SU-DHL-6 (cell line): ENCODE data around the gene TOMM40L.
"Not testable (repeated sequence)": the region's sequence is repeated elsewhere in the genome, so short reads cannot be mapped to it uniquely, and the experiment has no call there.

Source experiments
- H2AFZ ChIP-seq: fragments of 200-600 bp; sonication (generic); 2 replicates; pipeline ENCODE4 v1.6.1; 2014; ENCODE audit warnings: low read depth, mild to moderate bottlenecking, moderate library complexity, mixed read lengths, antibody characterized with exemption, low read length; ENCODE audit not compliant: severe bottlenecking
- H3F3A ChIP-seq: fragments of 200-600 bp; shearing (Covaris generic); 2 replicates; pipeline ENCODE4 v1.6.0; 2016; ENCODE audit warnings: antibody characterized with exemption, mild to moderate bottlenecking; ENCODE audit not compliant: insufficient read depth
- H3K27ac ChIP-seq: fragments of 200-600 bp; sonication (generic); 2 replicates; pipeline ENCODE4 v1.5.1; 2016; ENCODE audit warnings: low read depth, mild to moderate bottlenecking, low read length, moderate library complexity, mixed read lengths
- H3K27me3 ChIP-seq: fragments of 200-600 bp; sonication (generic), shearing (Covaris generic); 2 replicates; pipeline ENCODE4 v1.6.0; 2014; ENCODE audit warnings: mild to moderate bottlenecking, low read length
- H3K36me3 ChIP-seq: fragments of 200-600 bp; sonication (generic); 2 replicates; pipeline ENCODE4 v1.6.1; 2014; ENCODE audit warnings: mild to moderate bottlenecking, low read length, mixed read lengths
- H3K4me2 ChIP-seq: fragments of 300-600, 200-600 bp; shearing (Covaris generic), sonication (generic); 2 replicates; pipeline ENCODE4 v1.6.0; 2014; ENCODE audit warnings: low read length, low read depth, mild to moderate bottlenecking; ENCODE audit not compliant: poor library complexity, severe bottlenecking
- H3K4me3 ChIP-seq: fragments of 200-600 bp; sonication (generic); 2 replicates; pipeline ENCODE4 v1.5.1; 2014; ENCODE audit warnings: antibody characterized with exemption, low read length, mild to moderate bottlenecking, mixed read lengths; ENCODE audit not compliant: insufficient read depth, poor library complexity, severe bottlenecking
- H3K79me2 ChIP-seq: fragments of 200-600 bp; sonication (generic); 2 replicates; pipeline ENCODE4 v1.6.1; 2014; ENCODE audit warnings: mild to moderate bottlenecking, low read length, moderate library complexity; ENCODE audit not compliant: insufficient read depth
- H3K9ac ChIP-seq: fragments of 200-600 bp; sonication (generic); 2 replicates; pipeline ENCODE4 v1.7.0; 2014; ENCODE audit warnings: mild to moderate bottlenecking, low read length
- H3K9me2 ChIP-seq: fragments of 200-600 bp; sonication (generic); replicated peaks from 2 replicates; pipeline ENCODE4 v1.6.1; 2014; ENCODE audit warnings: low read length; ENCODE audit not compliant: insufficient read depth
- H3K9me3 ChIP-seq: fragments of 200-600 bp; sonication (generic); 2 replicates; pipeline ENCODE4 v1.6.1; 2014; ENCODE audit warnings: low read length, mixed read lengths; ENCODE audit not compliant: insufficient read depth
- H4K20me1 ChIP-seq: fragments of 200-600 bp; sonication (generic); 2 replicates; pipeline ENCODE4 v1.6.1; 2014; ENCODE audit warnings: low read depth, mild to moderate bottlenecking, antibody characterized with exemption, low read length, moderate library complexity, mixed read lengths
- EZH2phosphoT487 ChIP-seq: fragments of 200-600 bp; sonication (generic), shearing (Covaris generic); conservative IDR thresholded peaks from 2 replicates; pipeline ENCODE4 v1.6.1; 2018; ENCODE audit warnings: mild to moderate bottlenecking, antibody characterized with exemption, low read length, moderate library complexity, mixed read lengths
- TF ChIP-seq, protein P1 (sequence below): fragments of 200-600 bp; sonication (generic); IDR thresholded peaks from one replicate; pipeline ENCODE4 v1.5.1; 2017; ENCODE audit warnings: antibody characterized with exemption, mild to moderate bottlenecking, low read length, moderate library complexity; ENCODE audit not compliant: insufficient read depth, poor library complexity, severe bottlenecking

Gene TOMM40L

DNA sequence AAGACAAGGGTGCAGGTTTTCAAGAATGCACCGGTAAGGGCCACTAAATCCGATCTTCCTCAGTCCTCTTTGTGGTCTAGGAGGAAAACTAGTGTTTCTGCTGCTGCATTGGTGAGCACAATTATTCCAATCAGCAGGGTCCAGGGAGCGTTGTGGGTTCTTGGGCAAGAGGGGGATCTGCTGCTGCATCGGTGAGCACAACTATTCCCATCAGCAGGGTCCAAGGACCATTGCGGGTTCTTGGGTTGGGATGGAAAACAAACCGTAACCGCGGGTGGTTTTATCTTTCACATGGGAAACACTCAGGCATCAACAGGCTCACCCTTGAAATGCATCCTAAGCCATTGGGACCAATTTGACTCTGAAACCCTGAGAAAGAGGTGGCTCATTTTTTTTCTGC is 25.7 kb downstream of the TOMM40L start:
- Histone ChIP-seq H3K9ac (no peak overlapping the region), H3K4me2 (no peak overlapping the region), H3F3A (no peaks in the 10 kb centered on the region), H3K27me3 (no peaks in the 10 kb centered on the region), H3K79me2 (no peaks in the 10 kb centered on the region), H3K27ac (no peak overlapping the region), H2AFZ (no peak overlapping the region), H3K36me3 (no peaks in the 10 kb centered on the region), H3K9me2 (no peaks in the 10 kb centered on the region), H3K9me3 (no peaks in the 10 kb centered on the region), H3K4me3 (no peak overlapping the region), H4K20me1 (no peaks in the 10 kb centered on the region)
- TF ChIP-seq, protein P1, sequence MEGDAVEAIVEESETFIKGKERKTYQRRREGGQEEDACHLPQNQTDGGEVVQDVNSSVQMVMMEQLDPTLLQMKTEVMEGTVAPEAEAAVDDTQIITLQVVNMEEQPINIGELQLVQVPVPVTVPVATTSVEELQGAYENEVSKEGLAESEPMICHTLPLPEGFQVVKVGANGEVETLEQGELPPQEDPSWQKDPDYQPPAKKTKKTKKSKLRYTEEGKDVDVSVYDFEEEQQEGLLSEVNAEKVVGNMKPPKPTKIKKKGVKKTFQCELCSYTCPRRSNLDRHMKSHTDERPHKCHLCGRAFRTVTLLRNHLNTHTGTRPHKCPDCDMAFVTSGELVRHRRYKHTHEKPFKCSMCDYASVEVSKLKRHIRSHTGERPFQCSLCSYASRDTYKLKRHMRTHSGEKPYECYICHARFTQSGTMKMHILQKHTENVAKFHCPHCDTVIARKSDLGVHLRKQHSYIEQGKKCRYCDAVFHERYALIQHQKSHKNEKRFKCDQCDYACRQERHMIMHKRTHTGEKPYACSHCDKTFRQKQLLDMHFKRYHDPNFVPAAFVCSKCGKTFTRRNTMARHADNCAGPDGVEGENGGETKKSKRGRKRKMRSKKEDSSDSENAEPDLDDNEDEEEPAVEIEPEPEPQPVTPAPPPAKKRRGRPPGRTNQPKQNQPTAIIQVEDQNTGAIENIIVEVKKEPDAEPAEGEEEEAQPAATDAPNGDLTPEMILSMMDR, result no peak
- no peak for TF ChIP-seq EZH2phosphoT487

DNA sequence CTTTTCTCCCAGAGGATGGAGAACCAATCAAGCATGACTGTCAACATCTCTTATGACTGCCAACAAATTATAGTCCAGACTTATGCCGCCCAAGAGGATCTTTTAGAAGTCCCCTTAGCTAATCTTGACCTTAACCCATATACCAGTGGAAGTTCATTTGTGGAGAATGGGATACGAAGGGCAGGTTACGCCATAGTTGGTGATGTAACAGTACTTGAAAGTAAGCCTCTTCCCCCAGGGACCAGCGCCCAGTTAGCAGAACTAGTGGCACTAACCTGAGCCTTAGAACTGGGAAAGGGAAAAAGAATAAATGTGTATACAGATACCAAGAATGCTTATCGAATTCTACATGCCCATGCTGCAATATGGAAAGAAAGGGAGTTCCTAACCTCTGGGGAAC is 29.4 kb downstream of the TOMM40L start:
- not testable (repeated sequence) for H4K20me1 ChIP-seq, H3F3A ChIP-seq, H3K36me3 ChIP-seq, H3K4me3 ChIP-seq, H3K27ac ChIP-seq, H2AFZ ChIP-seq, H3K27me3 ChIP-seq, H3K9ac ChIP-seq, H3K9me3 ChIP-seq, H3K79me2 ChIP-seq, H3K4me2 ChIP-seq, H3K9me2 ChIP-seq

DNA sequence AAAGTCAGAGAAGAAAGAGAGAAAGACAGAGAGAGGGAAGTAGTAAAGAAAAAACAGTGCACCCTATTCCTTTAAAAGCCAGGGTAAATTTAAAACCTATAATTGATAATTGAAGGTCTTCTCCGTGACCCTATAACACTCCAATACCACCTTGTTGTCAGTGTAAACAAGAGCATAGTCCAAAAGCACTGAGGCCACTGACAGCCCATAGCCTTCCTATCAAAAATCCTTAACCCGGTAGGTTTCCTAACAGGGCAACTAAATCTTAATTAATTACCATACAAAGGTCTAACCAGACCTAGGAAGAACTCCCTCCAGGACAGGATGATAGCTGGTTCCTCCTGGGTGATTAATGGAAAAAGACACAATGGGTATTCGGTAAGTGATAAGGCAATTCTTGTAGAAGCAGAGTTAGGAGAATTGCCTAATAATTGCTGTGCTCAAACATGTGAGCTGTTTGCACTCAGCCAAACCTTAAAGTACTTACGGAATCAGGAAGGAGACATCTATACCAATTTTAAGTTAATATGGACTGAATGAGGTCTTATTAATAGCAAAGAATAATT is 30.2 kb downstream of the TOMM40L start:
- not testable (repeated sequence) for H3K36me3 ChIP-seq, H3K9ac ChIP-seq, H3K27me3 ChIP-seq, H3K79me2 ChIP-seq, H3K9me2 ChIP-seq, H4K20me1 ChIP-seq, H3K4me3 ChIP-seq, H3F3A ChIP-seq, H3K9me3 ChIP-seq, H3K4me2 ChIP-seq, H2AFZ ChIP-seq, H3K27ac ChIP-seq

DNA sequence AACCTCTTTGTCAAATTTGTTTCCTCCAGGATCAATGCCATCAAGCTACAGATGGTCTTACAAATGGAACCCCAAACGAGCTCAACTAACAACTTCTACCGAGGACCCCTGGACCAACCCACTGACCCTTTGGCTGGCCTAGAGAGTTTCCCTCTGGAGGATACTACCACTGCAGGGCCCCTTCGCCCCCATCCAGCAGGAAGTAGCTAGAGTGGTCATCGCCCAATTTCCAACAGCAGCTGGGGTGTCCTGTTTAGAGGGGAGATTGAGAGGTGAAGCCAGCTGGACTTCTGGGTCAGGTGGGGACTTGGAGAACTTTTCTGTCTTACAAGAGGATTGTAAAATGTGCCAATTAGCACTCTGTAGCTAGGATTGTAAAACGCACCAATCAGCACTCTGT is 31.2 kb downstream of the TOMM40L start:
- not testable (repeated sequence) for H3K36me3 ChIP-seq, H3K27me3 ChIP-seq, H3F3A ChIP-seq

More for the DNA sequence above, 31.2 kb downstream of the TOMM40L start:
- H3K4me3 ChIP-seq, H3K9me3 ChIP-seq, H3K27ac ChIP-seq, H4K20me1 ChIP-seq, H3K9me2 ChIP-seq, H3K79me2 ChIP-seq, H3K4me2 ChIP-seq, H3K9ac ChIP-seq, H2AFZ ChIP-seq: not testable (repeated sequence)
